ENCODE measurements around the gene PHOX2A.

The PHOX2A gene

GRCh38 chr11:72259490-72259889 is 15.5 kb upstream of the PHOX2A start:
- Histone ChIP-seq H2BK12ac (ENCODE audit: low read length) (no peak overlapping the region), H3K18ac (ENCODE audit: low read length) (no peak overlapping the region), H2BK120ac (ENCODE audit: low read depth, low read length) (no peak overlapping the region), H3K79me1 (ENCODE audit: low read depth, low read length) (no peaks in the 10 kb centered on the region), H2BK15ac (ENCODE audit: low read length) (no peak overlapping the region), H3K27me3 (ENCODE audit: control insufficient read depth in 3 of 3, insufficient read depth in 3 of 3, low read depth in 1 of 3, low read length in 3 of 3) (peaks cover 0 to 3% (median 1%) of the 10 kb centered on the region in 3 experiments), H3K27ac (replicated peaks; ENCODE audit: low read length) (no peak overlapping the region), H3K4me1 (ENCODE audit: control insufficient read depth in 2 of 2, insufficient read depth in 1 of 2, low read depth in 1 of 2, low read length in 2 of 2) (no peaks in the 10 kb centered on the region), H3K4me3 (ENCODE audit: low read length in 2 of 2) (no peak overlapping the region), H4K8ac (ENCODE audit: low read depth, low read length) (no peak overlapping the region), H2AFZ (ENCODE audit: low read length) (no peak overlapping the region), H3K4ac (ENCODE audit: low read length) (no peak overlapping the region), H3K23ac (ENCODE audit: low read depth, low read length, poor library complexity) (no peak overlapping the region), H2AK5ac (ENCODE audit: low read depth, low read length) (no peak overlapping the region), H2BK5ac (ENCODE audit: low read length) (no peak overlapping the region), H3K36me3 (replicated peaks in 1 of 2; ENCODE audit: control insufficient read depth in 2 of 2, insufficient read depth in 2 of 2, low read length in 2 of 2) (no peaks in the 10 kb centered on the region), H3K4me2 (ENCODE audit: insufficient read depth, low read length, poor library complexity, severe bottlenecking) (no peak overlapping the region), H3K9ac (ENCODE audit: low read depth, low read length, poor library complexity) (no peak overlapping the region), H3K9me3 (replicated peaks in 1 of 2; ENCODE audit: control insufficient read depth in 2 of 2, insufficient read depth in 1 of 2, low read depth in 1 of 2, low read length in 2 of 2) (no peaks in the 10 kb centered on the region), H4K91ac (ENCODE audit: low read depth, low read length, poor library complexity) (no peak overlapping the region), H3K14ac (ENCODE audit: low read length) (no peak overlapping the region)
- WGBS, 2 donors (ENCODE audit: extremely low coverage in 2 of 2, insufficient read length in 2 of 2, insufficient replicate concordance in 1 of 2), result no CpG with 5 or more reads among the region's 2 CpGs
- no peak for DNase-seq (ENCODE audit: low spot score)

- no peak overlapping the region for H2BK12ac ChIP-seq (ENCODE audit: low read length)
- H3K36me3 ChIP-seq (replicated peaks in 1 of 2; ENCODE audit: control insufficient read depth in 2 of 2, insufficient read depth in 2 of 2, low read length in 2 of 2), result no peaks in the 10 kb centered on the region
- no CpG with 5 or more reads among the region's 2 CpGs for WGBS, 2 donors (ENCODE audit: extremely low coverage in 2 of 2, insufficient read length in 2 of 2, insufficient replicate concordance in 1 of 2)
- no peak overlapping the region for H3K14ac ChIP-seq (ENCODE audit: low read length)
- H3K27ac ChIP-seq (replicated peaks; ENCODE audit: low read length), result no peak overlapping the region
- H4K8ac ChIP-seq (ENCODE audit: low read depth, low read length), result no peak overlapping the region
- no peaks in the 10 kb centered on the region for H3K79me1 ChIP-seq (ENCODE audit: low read depth, low read length)
- peaks cover 0 to 3% (median 0%) of the 10 kb centered on the region in 3 experiments for H3K27me3 ChIP-seq (ENCODE audit: control insufficient read depth in 3 of 3, insufficient read depth in 3 of 3, low read depth in 1 of 3, low read length in 3 of 3)
- H3K23ac ChIP-seq (ENCODE audit: low read depth, low read length, poor library complexity), result no peak overlapping the region
- no peaks in the 10 kb centered on the region for H3K4me1 ChIP-seq (ENCODE audit: control insufficient read depth in 2 of 2, insufficient read depth in 1 of 2, low read depth in 1 of 2, low read length in 2 of 2)
- no peak overlapping the region for H2AK5ac ChIP-seq (ENCODE audit: low read depth, low read length)
- no peak overlapping the region for H3K18ac ChIP-seq (ENCODE audit: low read length)
- no peak for DNase-seq (ENCODE audit: low spot score)
- no peak overlapping the region for H2BK120ac ChIP-seq (ENCODE audit: low read depth, low read length)
- H3K4me3 ChIP-seq (ENCODE audit: low read length in 2 of 2), result no peak overlapping the region
- no peak overlapping the region for H3K9ac ChIP-seq (ENCODE audit: low read depth, low read length, poor library complexity)
- no peak overlapping the region for H3K4ac ChIP-seq (ENCODE audit: low read length)
- no peak overlapping the region for H2AFZ ChIP-seq (ENCODE audit: low read length)
- H4K91ac ChIP-seq (ENCODE audit: low read depth, low read length, poor library complexity), result no peak overlapping the region
- peaks cover 0 to 4% of the 10 kb centered on the region in 2 donors for H3K9me3 ChIP-seq (replicated peaks in 1 of 2; ENCODE audit: control insufficient read depth in 2 of 2, insufficient read depth in 1 of 2, low read depth in 1 of 2, low read length in 2 of 2)
- no peak overlapping the region for H2BK15ac ChIP-seq (ENCODE audit: low read length)
- no peak overlapping the region for H2BK5ac ChIP-seq (ENCODE audit: low read length)
- no peak overlapping the region for H3K4me2 ChIP-seq (ENCODE audit: insufficient read depth, low read length, poor library complexity, severe bottlenecking)
Observed at GRCh38 chr11:72257570-72257969, 13.6 kb upstream of the PHOX2A start.

GRCh38 chr11:72254299-72254993 is 10.5 kb upstream of the PHOX2A start:
- no peak overlapping the region for H3K27ac ChIP-seq (replicated peaks; ENCODE audit: low read length)
- no peaks in the 10 kb centered on the region for H3K79me1 ChIP-seq (ENCODE audit: low read depth, low read length)
- WGBS, 2 donors (ENCODE audit: extremely low coverage in 2 of 2, insufficient read length in 2 of 2, insufficient replicate concordance in 1 of 2), result no CpG with 5 or more reads among the region's 5 CpGs
- no peak overlapping the region for H2AFZ ChIP-seq (ENCODE audit: low read length)
- H3K27me3 ChIP-seq (ENCODE audit: control insufficient read depth in 3 of 3, insufficient read depth in 3 of 3, low read depth in 1 of 3, low read length in 3 of 3), result peaks cover 0 to 22% (median 0%) of the 10 kb centered on the region in 3 experiments
- no peak overlapping the region for H3K14ac ChIP-seq (ENCODE audit: low read length)
- no peak overlapping the region for H4K91ac ChIP-seq (ENCODE audit: low read depth, low read length, poor library complexity)
- no peak overlapping the region for H3K4ac ChIP-seq (ENCODE audit: low read length)
- DNase-seq (ENCODE audit: low spot score), result no peak
- H3K4me2 ChIP-seq (ENCODE audit: insufficient read depth, low read length, poor library complexity, severe bottlenecking), result no peak overlapping the region
- no peak overlapping the region for H4K8ac ChIP-seq (ENCODE audit: low read depth, low read length)
- H3K23ac ChIP-seq (ENCODE audit: low read depth, low read length, poor library complexity), result no peak overlapping the region
- no peak overlapping the region for H3K4me3 ChIP-seq (ENCODE audit: low read length in 2 of 2)
- H2AK5ac ChIP-seq (ENCODE audit: low read depth, low read length), result no peak overlapping the region
- H2BK120ac ChIP-seq (ENCODE audit: low read depth, low read length), result no peak overlapping the region
- H2BK12ac ChIP-seq (ENCODE audit: low read length), result no peak overlapping the region
- no peak overlapping the region for H3K18ac ChIP-seq (ENCODE audit: low read length)
- no peak overlapping the region for H2BK15ac ChIP-seq (ENCODE audit: low read length)
- H3K4me1 ChIP-seq (ENCODE audit: control insufficient read depth in 2 of 2, insufficient read depth in 1 of 2, low read depth in 1 of 2, low read length in 2 of 2), result no peaks in the 10 kb centered on the region
- no peak overlapping the region for H3K9ac ChIP-seq (ENCODE audit: low read depth, low read length, poor library complexity)
- no peaks in the 10 kb centered on the region for H3K36me3 ChIP-seq (replicated peaks in 1 of 2; ENCODE audit: control insufficient read depth in 2 of 2, insufficient read depth in 2 of 2, low read length in 2 of 2)
- peaks cover 0 to 4% of the 10 kb centered on the region in 2 donors for H3K9me3 ChIP-seq (replicated peaks in 1 of 2; ENCODE audit: control insufficient read depth in 2 of 2, insufficient read depth in 1 of 2, low read depth in 1 of 2, low read length in 2 of 2)
- H2BK5ac ChIP-seq (ENCODE audit: low read length), result no peak overlapping the region

GRCh38 chr11:72253392-72253791 is 9.4 kb upstream of the PHOX2A start:
- Histone ChIP-seq H3K79me1 (ENCODE audit: low read depth, low read length) (no peaks in the 10 kb centered on the region), H2BK12ac (ENCODE audit: low read length) (no peak overlapping the region), H3K18ac (ENCODE audit: low read length) (no peak overlapping the region), H3K4ac (ENCODE audit: low read length) (no peak overlapping the region), H3K9me3 (replicated peaks in 1 of 2; ENCODE audit: control insufficient read depth in 2 of 2, insufficient read depth in 1 of 2, low read depth in 1 of 2, low read length in 2 of 2) (peaks cover 0 to 4% of the 10 kb centered on the region in 2 donors), H3K27me3 (ENCODE audit: control insufficient read depth in 3 of 3, insufficient read depth in 3 of 3, low read depth in 1 of 3, low read length in 3 of 3) (peaks cover 0 to 32% (median 0%) of the 10 kb centered on the region in 3 experiments), H2AK5ac (ENCODE audit: low read depth, low read length) (no peak overlapping the region), H3K14ac (ENCODE audit: low read length) (no peak overlapping the region), H4K8ac (ENCODE audit: low read depth, low read length) (no peak overlapping the region), H3K36me3 (replicated peaks in 1 of 2; ENCODE audit: control insufficient read depth in 2 of 2, insufficient read depth in 2 of 2, low read length in 2 of 2) (no peaks in the 10 kb centered on the region), H2BK120ac (ENCODE audit: low read depth, low read length) (no peak overlapping the region), H3K4me2 (ENCODE audit: insufficient read depth, low read length, poor library complexity, severe bottlenecking) (no peak overlapping the region), H3K27ac (replicated peaks; ENCODE audit: low read length) (no peak overlapping the region), H3K23ac (ENCODE audit: low read depth, low read length, poor library complexity) (no peak overlapping the region), H3K9ac (ENCODE audit: low read depth, low read length, poor library complexity) (no peak overlapping the region), H2BK5ac (ENCODE audit: low read length) (no peak overlapping the region), H2BK15ac (ENCODE audit: low read length) (no peak overlapping the region), H2AFZ (ENCODE audit: low read length) (no peak overlapping the region), H3K4me1 (ENCODE audit: control insufficient read depth in 2 of 2, insufficient read depth in 1 of 2, low read depth in 1 of 2, low read length in 2 of 2) (no peaks in the 10 kb centered on the region), H3K4me3 (ENCODE audit: low read length in 2 of 2) (no peak overlapping the region), H4K91ac (ENCODE audit: low read depth, low read length, poor library complexity) (no peak overlapping the region)
- no peak for DNase-seq (ENCODE audit: low spot score)
- no CpG with 5 or more reads among the region's 3 CpGs for WGBS, 2 donors (ENCODE audit: extremely low coverage in 2 of 2, insufficient read length in 2 of 2, insufficient replicate concordance in 1 of 2)
